ENCODE results near the gene TFDP2.
A peak's percentile ranks its signal among the peaks of the same experiment; 100 is the strongest.

DNA sequence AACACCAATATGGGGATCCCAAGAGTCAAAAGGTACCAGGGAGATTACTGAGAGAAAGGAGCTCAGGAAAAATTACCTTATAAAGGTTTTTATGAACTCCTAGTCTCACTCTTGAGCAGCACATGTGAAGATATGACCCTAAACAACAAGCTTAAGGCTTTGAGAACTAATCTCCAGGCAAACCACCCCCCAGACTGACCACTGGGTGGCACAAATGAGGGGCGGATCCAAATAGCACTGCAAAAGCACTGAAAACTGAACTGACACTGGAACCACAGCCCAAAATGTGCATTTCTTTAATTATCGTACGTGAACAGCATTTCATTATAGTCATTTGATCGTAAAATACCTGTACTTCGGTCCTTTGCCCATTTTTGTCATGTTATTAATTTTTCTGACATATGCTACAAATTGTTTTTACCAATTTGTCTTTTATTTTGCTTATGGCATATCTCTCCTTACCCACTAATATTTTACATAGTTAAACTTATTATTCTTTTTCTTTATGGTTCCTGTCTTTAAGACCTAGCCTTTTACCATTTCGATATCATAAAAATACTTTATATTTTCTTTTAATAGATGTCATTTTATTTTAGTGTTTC, 31.5 kb upstream of the TFDP2 start:
- TF ChIP-seq, protein P1, sequence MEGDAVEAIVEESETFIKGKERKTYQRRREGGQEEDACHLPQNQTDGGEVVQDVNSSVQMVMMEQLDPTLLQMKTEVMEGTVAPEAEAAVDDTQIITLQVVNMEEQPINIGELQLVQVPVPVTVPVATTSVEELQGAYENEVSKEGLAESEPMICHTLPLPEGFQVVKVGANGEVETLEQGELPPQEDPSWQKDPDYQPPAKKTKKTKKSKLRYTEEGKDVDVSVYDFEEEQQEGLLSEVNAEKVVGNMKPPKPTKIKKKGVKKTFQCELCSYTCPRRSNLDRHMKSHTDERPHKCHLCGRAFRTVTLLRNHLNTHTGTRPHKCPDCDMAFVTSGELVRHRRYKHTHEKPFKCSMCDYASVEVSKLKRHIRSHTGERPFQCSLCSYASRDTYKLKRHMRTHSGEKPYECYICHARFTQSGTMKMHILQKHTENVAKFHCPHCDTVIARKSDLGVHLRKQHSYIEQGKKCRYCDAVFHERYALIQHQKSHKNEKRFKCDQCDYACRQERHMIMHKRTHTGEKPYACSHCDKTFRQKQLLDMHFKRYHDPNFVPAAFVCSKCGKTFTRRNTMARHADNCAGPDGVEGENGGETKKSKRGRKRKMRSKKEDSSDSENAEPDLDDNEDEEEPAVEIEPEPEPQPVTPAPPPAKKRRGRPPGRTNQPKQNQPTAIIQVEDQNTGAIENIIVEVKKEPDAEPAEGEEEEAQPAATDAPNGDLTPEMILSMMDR (IDR thresholded peaks at IDR 0.05 in 8 of 11, conservative IDR thresholded peaks at IDR 0.05 in 3 of 11): peak in 7 of 11 experiments; percentile 25 to 53 (median 39)
- no peak for TF ChIP-seq POLR2A (IDR thresholded peaks at IDR 0.05)
- TF ChIP-seq POLR2AphosphoS5 (IDR thresholded peaks at IDR 0.05): no peak
